A549 treated with CORT108297 at 1 μM for 4 hours (cell line): ENCODE results near the gene TIAL1. TPM values are rescaled to one million over a fixed set of nuclear protein-coding genes. Genes with fewer than 3 reads are reported as not detected.

Source experiments
- total RNA-seq: library from RNA; stranded (reverse); fragments of 200-300 nt; extraction: Qiagen RNA extraction; gene quantifications from 5 replicates; pipeline ENCODE4 v1.2.3, GENCODE V29; 2022

Gene TIAL1, protein sequence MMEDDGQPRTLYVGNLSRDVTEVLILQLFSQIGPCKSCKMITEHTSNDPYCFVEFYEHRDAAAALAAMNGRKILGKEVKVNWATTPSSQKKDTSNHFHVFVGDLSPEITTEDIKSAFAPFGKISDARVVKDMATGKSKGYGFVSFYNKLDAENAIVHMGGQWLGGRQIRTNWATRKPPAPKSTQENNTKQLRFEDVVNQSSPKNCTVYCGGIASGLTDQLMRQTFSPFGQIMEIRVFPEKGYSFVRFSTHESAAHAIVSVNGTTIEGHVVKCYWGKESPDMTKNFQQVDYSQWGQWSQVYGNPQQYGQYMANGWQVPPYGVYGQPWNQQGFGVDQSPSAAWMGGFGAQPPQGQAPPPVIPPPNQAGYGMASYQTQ
- 87.8 to 104 TPM (median 92.9 TPM) in 5 replicates for total RNA-seq

DNA sequence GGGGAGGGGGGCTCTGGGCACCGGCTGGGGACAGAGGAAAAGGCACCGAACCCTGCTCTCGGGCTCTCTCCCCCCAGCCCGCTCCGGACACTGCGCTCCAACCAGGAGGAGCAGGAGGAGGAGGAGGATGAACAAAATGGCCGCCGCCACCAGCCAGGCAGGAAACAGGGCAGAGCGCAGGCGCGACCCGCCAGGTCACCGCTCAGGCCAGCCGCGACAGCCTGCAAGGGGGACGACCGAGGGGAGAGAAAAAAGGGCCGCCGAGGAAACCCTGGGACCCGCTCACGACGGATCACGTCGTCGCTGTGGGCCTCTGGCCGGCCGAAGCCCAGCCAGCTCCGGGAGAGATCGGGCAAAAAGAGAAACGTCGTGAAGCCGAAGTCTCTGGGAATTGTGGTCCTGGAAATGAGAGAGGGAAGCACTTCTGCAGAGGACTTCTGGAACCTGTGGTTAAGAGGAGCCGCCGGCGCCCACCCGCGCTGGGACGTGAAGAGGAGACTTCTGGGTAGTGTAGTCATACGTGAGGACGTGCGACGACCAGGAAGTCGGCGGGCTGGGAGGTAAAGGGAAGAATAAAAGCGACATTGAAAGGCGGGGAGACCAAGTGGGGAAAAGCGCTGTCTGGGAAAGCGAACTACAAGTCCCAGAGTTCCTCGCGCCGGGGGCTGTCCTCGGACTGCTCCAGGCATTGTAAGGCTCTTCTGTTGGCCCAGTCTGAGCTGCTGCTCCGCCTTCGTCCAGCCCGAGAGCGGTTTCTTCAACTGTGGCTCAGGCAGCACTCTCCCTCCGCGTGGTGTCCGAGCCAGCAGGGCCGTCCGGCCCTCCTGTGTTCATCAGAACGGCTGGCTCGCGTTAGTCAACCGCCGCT, at the start of gene TIAL1:
TSS of gene TIAL1 (minus strand) at position 428 of the 868 bp plus-strand sequence. CDS start 499 bp downstream, outside the sequence.

DNA sequence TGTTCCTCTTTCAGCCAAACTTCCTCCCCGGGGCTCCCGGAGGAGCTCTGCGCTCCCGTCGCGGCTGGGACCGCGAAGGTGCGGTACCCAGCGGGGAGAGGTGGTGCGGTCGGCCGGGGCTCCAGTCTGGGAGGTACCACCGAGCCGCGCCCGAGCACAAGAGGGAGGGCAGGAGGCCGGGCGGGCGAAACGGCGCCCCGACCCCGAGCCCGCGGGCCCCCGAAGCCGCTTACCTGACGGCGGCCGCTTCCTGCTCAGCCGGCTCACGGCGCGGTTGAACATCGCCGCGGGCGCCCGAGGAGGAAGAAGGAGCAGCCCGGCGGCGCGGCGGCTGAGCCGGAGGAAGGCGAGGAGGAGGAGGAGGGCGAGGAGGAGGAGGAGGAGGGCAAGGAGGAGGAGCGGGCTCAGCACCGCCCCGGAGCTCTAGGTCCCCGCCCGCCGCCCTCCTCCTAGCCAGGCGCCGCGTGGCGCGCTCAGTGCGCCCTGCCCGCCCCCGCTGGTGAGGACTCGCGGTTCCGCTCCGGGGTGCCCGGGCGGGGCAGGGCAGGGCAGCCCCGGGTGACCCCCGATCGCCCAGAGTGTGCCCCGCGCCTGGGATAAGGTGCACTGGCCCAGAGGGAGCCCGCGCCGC, 54.3 kb downstream of the TIAL1 start, which contains the start of gene RGS10:
TSS of gene RGS10 (minus strand) at position 363 of the 631 bp plus-strand sequence. CDS start at position 282, 81 bp downstream.

Other genes starting within 250 kb of the TIAL1 start
- gene RGS10, start 54.2 kb downstream of the TIAL1 start, total RNA-seq, result 47.6 to 51.0 TPM (median 48.0 TPM) in 5 replicates
- gene BAG3, start 54.4 kb upstream of the TIAL1 start, total RNA-seq, result 140 to 191 TPM (median 164 TPM) in 5 replicates
- gene INPP5F, start 129.1 kb upstream of the TIAL1 start, total RNA-seq, result 7.1 to 10.0 TPM (median 8.8 TPM) in 5 replicates